Activated B cell treated with CpG ODN at 0.5 μM for 24 hours (primary cell): ENCODE measurements around the gene IGSF8. TPM values are rescaled to one million over a fixed set of nuclear protein-coding genes. Genes with fewer than 3 reads are reported as not detected.

Experiments
- ATAC-seq: fragments of 200-7000 bp; cut with Tn5 transposase; one replicate; pipeline ENCODE4 v1.10.0; 2021; ENCODE audit warnings: low read depth, mild to moderate bottlenecking, moderate library complexity
- CTCF ChIA-PET: fragments of 350-600 bp; sonication (Branson Sonifier 250); formaldehyde crosslinking; loops from one replicate; lab custom pipeline; 2021; ENCODE audit warnings: antibody characterized with exemption; lab: Charles Lee
- POLR2A ChIA-PET: fragments of 350-600 bp; sonication (Branson Sonifier 250); formaldehyde crosslinking; loops from one replicate; lab custom pipeline; 2021; ENCODE audit warnings: antibody characterized with exemption; lab: Charles Lee
- DNase-seq: peaks from one replicate; pipeline ENCODE4 v3.0.0; 2022
- H3K27ac Mint-ChIP-seq: one replicate; pipeline ENCODE4 v1.8.0; 2020; ENCODE audit warnings: mixed read lengths
- H3K27me3 Mint-ChIP-seq: one replicate; pipeline ENCODE4 v1.8.0; 2021; ENCODE audit warnings: mixed read lengths
- H3K36me3 Mint-ChIP-seq: one replicate; pipeline ENCODE4 v1.8.0; 2021; ENCODE audit warnings: low read depth, mixed read lengths
- H3K4me1 Mint-ChIP-seq: one replicate; pipeline ENCODE4 v1.8.0; 2021; ENCODE audit warnings: mixed read lengths
- H3K4me3 Mint-ChIP-seq: one replicate; pipeline ENCODE4 v1.8.0; 2020; ENCODE audit warnings: mild to moderate bottlenecking, mixed read lengths
- H3K9me3 Mint-ChIP-seq: one replicate; pipeline ENCODE4 v1.8.0; 2020; ENCODE audit warnings: mixed read lengths
- intact Hi-C: fragments of 100-400 bp; cut with micrococcal nuclease; formaldehyde crosslinking; loops from one replicate; pipeline ENCODE4 v1.15.1; 2024
- total RNA-seq: library from RNA; stranded (reverse); gene quantifications from 2 replicates; pipeline ENCODE4 v1.2.3, GENCODE V29; 2022
- TF ChIP-seq, protein P1 (sequence below): fragments of 200-600 bp; IDR thresholded peaks from one replicate; pipeline ENCODE4 v1.8.0; 2022; ENCODE audit warnings: antibody characterized with exemption, mild to moderate bottlenecking

The IGSF8 gene
- total RNA-seq, 1 donor from 2014 or later, result 27.9 TPM

GRCh38 chr1:160066829-160067745 lies 31.3 kb downstream of the IGSF8 start:
- H3K4me3 Mint-ChIP-seq, result no peak overlapping the region
- POLR2A ChIA-PET, result no interaction called here
- peaks cover 7% of the 10 kb centered on the region for H3K4me1 Mint-ChIP-seq
- no peaks in the 10 kb centered on the region for H3K36me3 Mint-ChIP-seq
- peaks cover 41% of the 10 kb centered on the region for H3K27me3 Mint-ChIP-seq
- ATAC-seq, result no peak
- TF ChIP-seq, protein P1, sequence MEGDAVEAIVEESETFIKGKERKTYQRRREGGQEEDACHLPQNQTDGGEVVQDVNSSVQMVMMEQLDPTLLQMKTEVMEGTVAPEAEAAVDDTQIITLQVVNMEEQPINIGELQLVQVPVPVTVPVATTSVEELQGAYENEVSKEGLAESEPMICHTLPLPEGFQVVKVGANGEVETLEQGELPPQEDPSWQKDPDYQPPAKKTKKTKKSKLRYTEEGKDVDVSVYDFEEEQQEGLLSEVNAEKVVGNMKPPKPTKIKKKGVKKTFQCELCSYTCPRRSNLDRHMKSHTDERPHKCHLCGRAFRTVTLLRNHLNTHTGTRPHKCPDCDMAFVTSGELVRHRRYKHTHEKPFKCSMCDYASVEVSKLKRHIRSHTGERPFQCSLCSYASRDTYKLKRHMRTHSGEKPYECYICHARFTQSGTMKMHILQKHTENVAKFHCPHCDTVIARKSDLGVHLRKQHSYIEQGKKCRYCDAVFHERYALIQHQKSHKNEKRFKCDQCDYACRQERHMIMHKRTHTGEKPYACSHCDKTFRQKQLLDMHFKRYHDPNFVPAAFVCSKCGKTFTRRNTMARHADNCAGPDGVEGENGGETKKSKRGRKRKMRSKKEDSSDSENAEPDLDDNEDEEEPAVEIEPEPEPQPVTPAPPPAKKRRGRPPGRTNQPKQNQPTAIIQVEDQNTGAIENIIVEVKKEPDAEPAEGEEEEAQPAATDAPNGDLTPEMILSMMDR, result no peak
- DNase-seq, result no peak
- intact Hi-C loops, result no loop called here
- no peak overlapping the region for H3K27ac Mint-ChIP-seq
- CTCF ChIA-PET, result interaction anchor here (0.7 kb wide), 1 partner anchor 17 kb away, joined by 3 read pairs; no protein-coding TSS in a partner anchor
- no peaks in the 10 kb centered on the region for H3K9me3 Mint-ChIP-seq

- no peak overlapping the region for H3K27ac Mint-ChIP-seq
- H3K4me3 Mint-ChIP-seq, result no peak overlapping the region
- no peaks in the 10 kb centered on the region for H3K4me1 Mint-ChIP-seq
- H3K27me3 Mint-ChIP-seq, result peaks cover 34% of the 10 kb centered on the region
- TF ChIP-seq, protein P1, result no peak
- DNase-seq (no peak), ATAC-seq (no peak)
- ChIA-PET POLR2A (no interaction called here), CTCF (no interaction called here)
- no peaks in the 10 kb centered on the region for H3K9me3 Mint-ChIP-seq
- intact Hi-C loops, result no loop called here
- no peaks in the 10 kb centered on the region for H3K36me3 Mint-ChIP-seq
Observed at GRCh38 chr1:160064746-160065145, 33.7 kb downstream of the IGSF8 start.

GRCh38 chr1:160064164-160064563 lies 34.3 kb downstream of the IGSF8 start:
- ATAC-seq, result no peak
- H3K4me3 Mint-ChIP-seq, result no peak overlapping the region
- intact Hi-C loops, result no loop called here
- no peak overlapping the region for H3K27ac Mint-ChIP-seq
- TF ChIP-seq, protein P1, result no peak
- H3K4me1 Mint-ChIP-seq, result no peaks in the 10 kb centered on the region
- peaks cover 36% of the 10 kb centered on the region for H3K27me3 Mint-ChIP-seq
- no peak for DNase-seq
- ChIA-PET POLR2A (no interaction called here), CTCF (interaction anchor here (0.9 kb wide), 1 partner anchor 14 kb away, joined by 3 read pairs; no protein-coding TSS in a partner anchor)
- no peaks in the 10 kb centered on the region for H3K9me3 Mint-ChIP-seq
- H3K36me3 Mint-ChIP-seq, result no peaks in the 10 kb centered on the region

DNA sequence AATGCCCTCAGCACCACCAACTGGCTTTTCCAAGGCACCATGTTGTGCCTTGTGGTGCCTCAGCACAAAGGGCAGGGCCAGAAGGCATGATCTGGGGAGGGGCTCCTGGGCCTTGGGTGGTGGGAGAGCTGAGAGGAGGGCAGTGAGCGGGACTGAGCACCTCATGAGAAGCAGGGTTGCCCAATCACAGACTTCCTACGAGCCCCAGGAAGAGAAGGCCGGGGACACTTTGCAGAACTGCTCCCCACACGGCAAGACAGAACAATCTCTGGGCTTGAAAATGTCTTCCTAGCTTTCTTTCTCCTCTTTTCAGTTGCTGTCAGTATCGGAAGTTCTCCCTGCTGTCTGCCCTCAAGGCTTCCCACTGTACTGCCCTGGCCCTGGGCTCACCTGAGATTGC lies 35.2 kb downstream of the IGSF8 start:
- Mint-ChIP-seq H3K4me1 (no peaks in the 10 kb centered on the region), H3K27ac (no peak overlapping the region), H3K4me3 (no peak overlapping the region), H3K36me3 (no peaks in the 10 kb centered on the region), H3K27me3 (peaks cover 28% of the 10 kb centered on the region), H3K9me3 (no peaks in the 10 kb centered on the region)
- DNase-seq (no peak), ATAC-seq (no peak)
- intact Hi-C loops, result no loop called here
- CTCF ChIA-PET, result no interaction called here
- POLR2A ChIA-PET, result no interaction called here
- TF ChIP-seq, protein P1, result no peak

DNA sequence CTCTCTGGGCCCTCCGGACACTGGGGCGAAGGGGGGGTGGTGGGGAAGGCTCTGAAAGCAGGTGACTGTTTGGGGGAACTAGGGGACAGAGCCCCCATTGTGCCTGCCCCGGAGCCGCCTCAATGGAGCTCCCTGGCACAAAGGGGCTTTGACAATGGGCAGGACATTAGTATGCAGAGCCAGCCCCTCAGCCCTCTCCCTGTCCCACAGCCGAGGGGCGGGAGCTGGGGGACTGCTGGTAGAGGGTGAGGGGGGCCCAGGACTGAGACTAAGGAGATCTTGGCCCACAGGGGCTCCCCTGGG lies 36.2 kb downstream of the IGSF8 start:
- Mint-ChIP-seq H3K36me3 (no peaks in the 10 kb centered on the region), H3K4me3 (no peak overlapping the region), H3K9me3 (no peaks in the 10 kb centered on the region), H3K4me1 (no peaks in the 10 kb centered on the region), H3K27me3 (peaks cover 30% of the 10 kb centered on the region), H3K27ac (no peak overlapping the region)
- ChIA-PET CTCF (no interaction called here), POLR2A (no interaction called here)
- no peak for ATAC-seq
- intact Hi-C loops, result no loop called here
- no peak for DNase-seq
- TF ChIP-seq, protein P1, result no peak
